ENCODE results near the gene KCNB1. TPM values are rescaled to one million over a fixed set of nuclear protein-coding genes. Genes with fewer than 3 reads are reported as not detected.

Gene KCNB1
- total RNA-seq, 1 experiment from 2014 or later = 0.68 TPM

GRCh38 chr20:49431329-49431728 lies 51.1 kb downstream of the KCNB1 start:
- Histone ChIP-seq H3K4me2 (ENCODE audit: insufficient read depth, insufficient read length, low read length) (no peak overlapping the region), H2BK12ac (ENCODE audit: insufficient read length, low read depth, low read length) (no peak overlapping the region), H2BK120ac (ENCODE audit: low read depth, low read length, poor library complexity, severe bottlenecking) (no peak overlapping the region), H3K27ac (ENCODE audit: insufficient read length, low read depth, low read length) (no peak overlapping the region), H4K8ac (replicated peaks; ENCODE audit: insufficient read length, low read depth, low read length) (no peak overlapping the region), H3K23me2 (ENCODE audit: insufficient read length, low read depth, low read length, poor library complexity, severe bottlenecking) (no peaks in the 10 kb centered on the region), H2BK20ac (ENCODE audit: low read depth, low read length, poor library complexity, severe bottlenecking) (no peak overlapping the region), H3K9me3 (ENCODE audit: control insufficient read depth, low read depth, low read length) (no peaks in the 10 kb centered on the region), H4K5ac (ENCODE audit: insufficient read length, low read depth, low read length) (no peak overlapping the region), H3K23ac (ENCODE audit: insufficient read length, low read depth, low read length) (no peak overlapping the region), H2BK5ac (ENCODE audit: insufficient read length, low read length) (no peak overlapping the region), H3K4ac (ENCODE audit: low read depth, low read length) (no peak overlapping the region), H3K9ac (ENCODE audit: extremely low read depth, insufficient read length, low read length) (no peak overlapping the region), H3K18ac (ENCODE audit: insufficient read length, low read depth, low read length) (no peak overlapping the region), H4K91ac (ENCODE audit: insufficient read length, low read depth, low read length) (no peak overlapping the region), H3K27me3 (ENCODE audit: insufficient read depth, low read length) (no peaks in the 10 kb centered on the region; the same call in 1 of the 2 replicates), H3K79me1 (ENCODE audit: insufficient read depth, low read depth, low read length, poor library complexity, severe bottlenecking) (no peaks in the 10 kb centered on the region), H3K14ac (ENCODE audit: insufficient read depth, low read length) (no peak overlapping the region), H2AFZ (ENCODE audit: low read length) (no peak overlapping the region), H3K56ac (ENCODE audit: insufficient read length, low read depth, low read length) (no peak overlapping the region), H3T11ph (ENCODE audit: low read length) (no peak overlapping the region), H3K79me2 (ENCODE audit: insufficient read depth, low read length) (no peaks in the 10 kb centered on the region), H4K20me1 (ENCODE audit: control insufficient read depth, insufficient read depth, insufficient read length) (no peaks in the 10 kb centered on the region), H2AK5ac (ENCODE audit: insufficient read length, low read length) (no peak overlapping the region), H3K4me1 (ENCODE audit: insufficient read depth, low read length) (no peaks in the 10 kb centered on the region), H2BK15ac (ENCODE audit: low read depth, low read length) (no peak overlapping the region)
- no peak for TF ChIP-seq CTCF (conservative IDR thresholded peaks at IDR 0.05)
- no peaks in the 10 kb centered on the region for H3K36me3 Mint-ChIP-seq (ENCODE audit: insufficient read depth in 1 of 3, low read depth in 3 of 3)
- no peaks in the 10 kb centered on the region for H3K9me3 Mint-ChIP-seq
- WGBS (ENCODE audit: extremely low coverage, insufficient read length, low lambda C conversion rate) = no CpG with 5 or more reads among the region's 4 CpGs
- no peak overlapping the region; a peak in 1 of 7 replicates for H3K27ac Mint-ChIP-seq
- no peaks in the 10 kb centered on the region for H3K4me1 Mint-ChIP-seq
- H3K4me3 Mint-ChIP-seq = no peak overlapping the region
- peaks cover 9% of the 10 kb centered on the region for H3K27me3 Mint-ChIP-seq (ENCODE audit: low read depth)
- no peak for DNase-seq

Data from H9 (cell line).